HG03342 (cell line): ENCODE data around the gene ASF1B.
A peak's percentile ranks its signal among the peaks of the same experiment; 100 is the strongest.

Source experiments
- ATAC-seq: cut with Tn5 transposase; IDR thresholded peaks from one replicate; pipeline ENCODE4 v1.9.1; 2021; ENCODE audit warnings: mild to moderate bottlenecking, moderate library complexity; ENCODE audit not compliant: unreplicated experiment

ASF1B gene

DNA sequence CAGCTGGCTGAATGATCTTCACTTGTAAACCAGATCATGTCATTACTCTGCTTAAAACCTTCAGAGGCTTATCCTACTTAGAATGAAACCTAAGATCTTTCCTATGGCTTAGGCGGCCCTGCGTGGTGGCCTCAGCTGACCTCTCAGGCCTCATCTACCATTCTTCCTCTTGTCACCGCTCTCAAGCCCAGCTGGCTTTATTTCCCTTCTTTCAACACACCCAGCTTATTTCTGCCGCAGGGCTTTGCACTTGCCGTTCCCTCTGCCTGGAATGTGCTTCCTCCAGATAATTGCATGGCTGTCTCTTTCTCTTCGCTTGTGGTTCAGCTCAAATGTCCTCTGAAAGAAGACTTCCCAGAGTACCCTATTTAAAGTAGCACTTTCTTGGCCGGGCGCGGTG lies 3.6 kb upstream of the ASF1B start:
- no peak for ATAC-seq

DNA sequence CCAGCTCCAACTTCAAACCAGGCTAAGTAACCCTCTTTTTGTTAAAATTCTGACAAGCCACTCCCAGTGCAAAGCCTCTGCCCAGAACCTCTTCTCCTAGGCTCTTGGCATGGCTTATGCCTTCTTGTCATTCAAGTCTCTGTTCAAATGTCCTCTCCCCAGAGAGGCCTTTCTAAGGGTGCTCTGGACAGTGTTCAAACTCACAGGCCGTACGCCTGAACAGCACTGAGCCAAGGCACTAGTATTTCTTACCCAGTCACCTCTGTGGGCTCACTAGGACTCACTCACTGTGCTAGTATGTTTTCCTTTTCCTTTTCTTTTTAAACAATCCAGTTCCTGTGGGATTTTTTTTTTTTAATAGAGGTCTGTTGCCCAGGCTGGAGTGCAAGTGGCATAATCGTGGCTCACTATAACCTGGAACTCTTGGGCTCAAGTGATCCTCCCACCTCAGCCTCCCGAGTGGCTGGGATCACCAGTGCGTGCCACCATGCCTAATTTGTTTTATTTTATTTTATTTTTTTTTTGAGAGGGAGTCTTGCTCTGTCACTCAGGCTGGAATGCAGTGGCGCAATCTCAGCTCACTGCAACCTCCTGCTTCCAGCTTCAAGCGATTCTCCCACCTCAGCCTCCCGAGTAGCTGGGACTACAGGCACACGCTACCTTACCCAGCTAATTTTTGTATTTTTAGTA lies 2.3 kb upstream of the ASF1B start:
- no peak for ATAC-seq

DNA sequence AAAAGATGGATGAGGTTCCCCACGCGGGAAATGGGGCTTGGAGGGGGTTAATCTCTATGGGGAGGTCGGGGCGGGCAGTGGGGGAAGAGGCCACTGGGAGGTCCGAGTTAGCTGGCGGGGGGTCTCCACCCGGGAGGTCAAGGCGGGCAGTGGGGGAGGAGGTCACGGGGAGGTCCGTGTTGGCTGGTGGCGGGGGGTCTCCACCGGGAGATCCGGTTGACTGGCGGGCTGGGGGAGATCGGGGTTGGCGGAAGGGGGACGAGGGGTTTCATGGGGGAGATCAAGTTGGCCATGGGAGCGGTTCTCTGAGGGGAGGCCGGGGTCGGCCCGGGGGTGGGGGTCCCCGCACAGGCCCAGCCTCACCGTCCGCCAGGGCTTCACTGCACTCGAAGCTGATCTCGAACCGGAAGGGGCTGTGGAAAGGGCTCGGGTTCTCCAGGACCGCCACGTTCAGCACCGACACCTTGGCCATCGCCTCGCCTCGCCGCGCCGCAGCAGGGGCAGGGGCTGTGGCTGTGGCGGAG lies 342 bp downstream of the ASF1B start:
- ATAC-seq: no peak

DNA sequence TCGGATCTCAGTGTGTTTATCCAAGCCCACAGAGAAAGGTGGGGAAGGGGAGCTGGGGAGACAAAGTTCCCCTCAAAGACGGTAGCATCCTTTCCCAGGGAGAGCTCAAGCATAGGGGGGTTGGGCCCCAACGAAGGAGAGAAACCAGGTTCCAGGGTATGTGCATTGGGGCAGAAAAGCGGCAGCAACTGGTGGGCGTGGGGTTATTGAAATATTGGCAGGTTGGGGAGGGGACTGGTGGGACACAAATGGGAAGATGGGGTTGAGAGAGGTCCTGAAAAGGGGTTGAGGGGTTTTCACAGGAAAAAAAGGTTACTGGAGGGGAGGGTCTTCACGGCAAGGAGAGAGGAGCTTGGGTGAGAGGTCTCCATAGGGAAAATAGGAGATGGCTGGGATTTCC lies 1.0 kb downstream of the ASF1B start:
- ATAC-seq: no peak

DNA sequence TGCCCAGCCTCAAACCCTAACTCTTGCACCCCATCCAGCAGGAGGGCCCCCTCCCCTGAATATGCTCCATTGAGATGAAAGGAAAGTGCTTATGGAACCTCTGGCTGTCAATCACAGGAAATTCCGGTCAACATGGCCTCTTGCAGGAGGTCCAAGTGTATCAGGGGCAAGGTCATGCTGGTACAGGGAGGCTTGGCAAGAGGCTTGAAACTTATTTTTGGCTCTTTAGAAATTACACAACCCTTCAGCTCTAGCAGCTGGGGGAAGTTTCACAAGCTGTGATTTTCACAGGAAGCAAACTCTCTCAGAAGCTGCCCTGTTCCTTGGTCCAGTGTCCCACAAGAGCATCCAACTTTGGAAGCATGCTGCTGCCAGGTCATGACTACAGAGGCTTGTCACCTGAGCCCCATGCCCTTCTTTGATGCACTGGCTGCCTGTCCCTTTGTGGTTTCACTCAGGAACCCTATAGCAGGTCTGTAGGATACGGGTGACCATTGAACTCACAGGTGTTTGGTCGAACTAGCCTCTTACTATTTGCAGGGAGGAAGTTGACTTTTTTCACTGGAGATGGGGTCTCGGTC lies 8.4 kb downstream of the ASF1B start:
- ATAC-seq: no peak

DNA sequence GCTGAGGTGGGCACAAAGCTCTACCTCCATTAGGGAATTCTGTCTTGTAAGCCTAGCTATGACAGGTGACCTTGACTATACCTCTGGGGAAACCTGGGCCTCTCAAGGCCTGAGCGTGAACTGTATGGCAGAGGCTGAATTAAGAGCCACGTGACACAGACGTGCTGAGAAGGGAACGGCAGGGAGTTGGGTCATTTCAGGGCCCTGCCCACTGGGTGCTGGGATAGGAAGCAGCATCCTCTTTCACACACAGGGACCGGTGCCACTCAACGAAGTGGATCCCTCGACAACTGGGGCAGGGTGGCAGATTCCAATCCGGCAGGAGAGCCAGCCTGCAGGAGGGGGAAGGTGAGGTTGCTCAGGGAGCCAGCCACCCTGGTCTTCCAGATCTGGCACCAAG lies 9.2 kb downstream of the ASF1B start:
- ATAC-seq: no peak

DNA sequence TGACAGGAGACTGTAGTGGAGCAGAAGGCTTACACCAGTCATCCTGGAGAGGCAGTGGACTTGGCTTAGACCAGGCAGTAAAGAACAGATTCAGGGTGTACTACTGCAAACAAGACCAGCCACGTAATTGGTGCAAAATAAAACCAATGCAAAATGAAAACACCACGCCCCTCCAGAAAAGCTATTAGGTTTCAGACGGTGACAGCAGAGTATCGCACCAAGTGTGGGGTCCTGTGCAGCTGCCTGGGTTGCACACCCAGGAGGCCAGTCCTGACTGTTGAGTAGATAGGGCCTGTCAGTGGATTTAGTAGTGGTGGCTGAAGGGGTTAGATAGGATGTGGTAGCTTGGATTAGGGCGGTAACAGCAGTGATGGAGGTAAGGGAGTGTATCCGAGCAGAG lies 13.5 kb downstream of the ASF1B start:
- no peak for ATAC-seq

DNA sequence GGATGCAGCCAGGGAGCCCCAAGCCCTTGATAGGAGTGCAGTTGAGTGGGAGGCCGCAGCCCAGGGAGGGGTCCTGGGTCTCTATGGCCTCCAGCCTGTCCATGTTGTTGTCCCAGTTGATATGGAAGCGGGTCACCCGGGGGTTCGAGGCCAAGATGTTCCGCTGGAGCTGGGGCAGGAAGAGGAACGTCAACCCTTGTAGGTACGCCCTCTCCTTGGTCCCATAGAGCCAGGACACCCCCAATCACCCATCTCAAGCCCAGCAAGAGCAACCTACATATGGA lies 15.9 kb downstream of the ASF1B start:
- no peak for ATAC-seq

DNA sequence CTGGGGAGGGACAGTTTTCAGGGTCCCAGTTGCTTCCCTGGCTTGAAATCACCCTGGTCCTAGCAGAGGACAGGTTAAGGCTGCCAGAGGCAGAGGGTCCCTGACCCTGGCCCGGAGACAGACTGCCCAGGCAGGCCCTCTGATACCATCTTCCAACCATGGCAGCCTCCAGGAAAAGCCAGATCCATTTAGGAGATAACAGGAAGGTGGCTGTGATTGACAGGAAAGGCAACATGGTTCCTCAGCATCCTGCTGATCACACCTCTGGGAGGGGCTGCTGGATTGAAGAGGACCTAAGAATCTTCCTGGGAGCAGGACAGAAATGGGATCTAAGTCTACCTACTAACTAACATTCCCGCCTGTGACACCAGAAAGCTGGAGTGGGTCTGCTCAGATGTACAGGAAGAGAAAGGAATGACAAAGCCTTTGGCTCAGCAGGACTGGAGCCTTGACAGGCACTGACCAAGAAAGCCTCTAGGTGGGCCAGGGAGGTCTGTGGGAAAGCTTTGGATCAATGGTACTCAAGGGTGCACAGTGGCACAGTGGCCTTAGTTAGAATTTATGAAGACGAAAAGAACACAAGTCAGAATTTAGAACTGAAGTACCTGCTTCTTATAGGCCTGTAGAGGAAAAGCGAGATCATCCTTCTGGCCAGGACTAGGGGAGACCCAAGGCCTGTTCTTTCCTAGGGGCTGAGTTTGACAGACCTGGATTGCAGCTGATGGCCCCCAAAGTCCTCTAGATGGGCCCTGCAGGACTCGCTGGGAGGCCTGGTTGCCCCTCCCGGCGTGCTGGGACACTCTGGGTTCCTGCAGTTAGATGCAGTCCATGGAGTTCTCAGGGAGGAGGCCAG lies 16.5 kb downstream of the ASF1B start:
- no peak for ATAC-seq

DNA sequence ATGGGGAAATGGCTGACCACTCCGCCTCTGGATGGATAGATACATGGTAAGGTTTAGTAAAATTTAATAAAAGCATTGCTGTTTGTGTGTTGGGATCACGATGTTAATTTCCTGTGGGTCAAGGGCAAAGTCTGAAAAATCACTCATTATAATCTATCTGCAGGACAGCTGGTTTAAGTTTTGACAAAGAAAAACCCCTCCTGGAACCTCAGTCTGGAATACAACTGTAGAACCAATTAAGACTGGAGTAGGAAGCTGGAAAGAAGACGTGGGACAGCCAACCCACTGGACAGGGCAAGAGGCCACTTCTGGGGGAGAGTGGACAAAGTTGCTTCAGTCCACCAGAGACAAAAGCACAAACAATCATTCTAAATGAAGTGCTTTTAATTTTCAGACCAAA lies 17.2 kb downstream of the ASF1B start:
- ATAC-seq: no peak

DNA sequence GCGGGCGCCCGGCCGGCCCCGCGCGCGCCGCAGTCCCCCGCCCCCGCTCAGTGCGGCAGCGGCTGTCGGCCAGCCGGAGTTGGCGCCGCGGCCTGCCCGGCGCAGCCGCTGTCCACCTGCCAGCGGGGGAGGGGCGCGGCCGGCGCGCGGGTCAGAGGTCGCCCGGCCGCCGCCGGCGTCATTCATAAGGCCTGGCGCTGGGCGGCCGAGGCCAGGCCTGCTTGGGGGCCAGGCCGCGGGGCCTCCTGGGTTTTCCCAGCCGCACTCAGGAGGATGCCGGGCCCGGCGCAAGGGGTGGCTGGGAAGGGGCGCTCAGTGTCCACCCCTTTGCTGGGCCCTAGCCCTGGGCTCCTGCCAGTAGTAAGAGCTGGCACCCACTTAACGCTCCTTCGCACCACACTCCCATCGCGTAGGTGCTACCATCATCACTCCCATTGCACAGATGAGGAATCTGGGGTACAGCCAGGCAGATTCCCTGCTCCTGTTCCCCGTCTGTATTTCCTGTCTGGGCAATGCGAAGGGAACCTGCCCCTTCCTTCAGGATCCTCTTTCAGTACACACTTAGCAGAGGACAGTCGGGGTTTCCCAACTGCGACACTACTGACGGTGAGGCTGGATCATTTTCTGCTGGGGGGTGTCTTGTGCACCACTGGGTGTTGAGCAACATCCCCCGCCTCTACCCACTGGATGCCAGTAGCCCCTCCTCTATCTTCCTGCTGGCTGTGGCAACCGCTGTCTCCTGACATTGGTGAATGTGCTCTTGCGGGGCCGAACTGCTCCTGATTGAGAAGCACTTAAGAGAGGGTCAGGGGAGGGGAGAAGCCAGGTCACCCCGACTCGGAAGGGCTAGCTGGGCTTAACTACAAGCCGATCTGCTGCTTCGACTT lies 18.0 kb downstream of the ASF1B start:
- ATAC-seq: no peak

DNA sequence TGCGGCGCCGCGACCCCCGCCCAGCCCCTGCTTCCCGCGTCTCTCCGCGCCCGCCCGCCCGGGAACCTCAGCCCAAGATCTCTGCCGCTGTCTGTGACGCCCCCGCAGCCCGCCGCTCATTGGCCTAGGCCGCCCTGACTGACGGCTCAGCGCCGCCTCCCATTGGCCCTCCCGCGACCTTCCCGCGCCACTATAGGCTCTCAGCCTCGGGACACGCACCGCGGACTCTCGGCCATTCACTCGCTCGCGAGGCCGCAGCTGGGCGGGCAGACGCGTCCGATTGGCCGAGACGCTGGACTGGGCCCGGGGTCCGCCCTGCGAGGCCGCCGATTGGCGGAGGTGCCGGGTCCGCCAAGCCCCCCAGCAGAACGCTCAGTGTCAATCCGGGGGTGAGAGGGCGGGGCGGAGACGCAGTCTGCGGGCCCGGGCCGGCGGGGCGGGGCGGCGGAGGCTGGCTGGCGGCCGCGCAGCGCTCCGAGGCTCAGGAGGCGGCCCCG lies 18.7 kb downstream of the ASF1B start, which contains the start of gene PRKACA:
Gene PRKACA, minus strand, starts transcription at position 95 of the 497 bp plus-strand sequence. CDS start 215 bp downstream, outside the sequence.
- peak; percentile 84 for ATAC-seq

DNA sequence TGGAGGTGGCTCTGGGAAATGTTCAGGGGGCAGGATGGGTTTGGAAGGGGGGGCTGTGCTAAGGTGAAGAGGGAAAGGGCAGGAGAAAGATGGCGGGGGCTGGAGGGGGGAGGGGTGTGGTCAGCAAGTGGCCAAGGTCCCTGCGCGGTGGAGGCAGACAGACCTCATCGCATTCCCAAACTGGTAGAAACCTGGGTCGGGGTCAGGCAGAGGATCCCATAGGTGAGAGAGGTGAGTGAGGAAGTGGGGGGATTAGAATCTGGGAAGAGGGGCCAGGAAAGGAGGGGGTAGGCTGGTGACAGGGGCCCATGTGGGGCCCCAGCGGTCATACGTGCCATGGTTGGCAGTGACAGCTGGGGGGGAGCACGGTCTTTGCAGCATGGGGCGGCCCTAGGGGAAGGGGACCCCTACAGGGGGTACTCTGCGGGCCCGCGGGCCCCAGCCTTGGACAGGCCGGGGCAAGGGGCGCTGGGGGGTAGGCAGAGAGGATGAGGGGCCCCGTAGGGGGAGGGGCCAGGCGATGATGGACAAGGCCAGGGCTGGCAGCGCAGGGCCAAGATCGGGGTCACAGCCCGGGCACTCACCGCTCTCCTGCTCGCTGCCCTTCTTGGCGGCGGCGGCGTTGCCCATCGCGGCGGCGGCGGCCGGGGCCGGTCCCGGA lies 19.3 kb downstream of the ASF1B start:
- peak; percentile 6 for ATAC-seq

DNA sequence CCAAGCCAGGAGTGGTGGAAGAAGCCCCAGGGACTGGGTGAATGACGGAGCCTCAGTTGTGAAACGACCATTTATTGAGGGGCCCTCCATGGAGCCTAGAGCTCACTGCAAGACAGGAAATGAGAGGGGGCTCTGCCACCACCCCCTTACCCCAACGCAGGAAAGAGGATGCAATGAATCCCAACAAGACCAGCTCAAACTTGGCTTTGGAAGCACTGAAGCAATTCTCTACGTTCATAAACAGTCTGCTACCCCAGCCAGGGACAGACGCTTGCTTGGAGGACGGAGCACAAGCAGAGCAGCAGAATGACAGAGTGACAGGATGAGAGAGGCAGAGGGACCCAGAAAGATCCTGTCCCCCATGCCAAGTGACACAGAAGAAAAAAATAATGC lies 19.9 kb downstream of the ASF1B start:
- no peak for ATAC-seq

DNA sequence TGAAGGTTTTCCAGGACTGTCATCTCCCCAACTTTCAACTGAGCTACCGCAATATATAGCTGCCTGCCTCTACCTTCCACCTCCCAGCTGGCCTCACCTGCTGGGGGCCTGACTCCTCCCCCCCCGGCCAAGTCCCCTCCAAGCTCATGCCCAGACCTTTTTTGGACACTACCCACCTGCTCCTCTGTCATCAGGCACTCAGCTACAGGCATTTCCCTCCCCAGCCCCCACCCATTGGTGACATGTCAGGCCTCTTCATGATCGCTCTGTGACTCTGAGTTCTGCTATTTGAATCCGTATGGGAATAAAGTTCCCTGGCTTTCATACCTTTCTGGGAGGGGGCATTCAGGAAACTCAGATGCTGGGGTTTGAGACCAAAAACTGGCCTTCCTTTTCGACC lies 20.6 kb downstream of the ASF1B start:
- no peak for ATAC-seq

DNA sequence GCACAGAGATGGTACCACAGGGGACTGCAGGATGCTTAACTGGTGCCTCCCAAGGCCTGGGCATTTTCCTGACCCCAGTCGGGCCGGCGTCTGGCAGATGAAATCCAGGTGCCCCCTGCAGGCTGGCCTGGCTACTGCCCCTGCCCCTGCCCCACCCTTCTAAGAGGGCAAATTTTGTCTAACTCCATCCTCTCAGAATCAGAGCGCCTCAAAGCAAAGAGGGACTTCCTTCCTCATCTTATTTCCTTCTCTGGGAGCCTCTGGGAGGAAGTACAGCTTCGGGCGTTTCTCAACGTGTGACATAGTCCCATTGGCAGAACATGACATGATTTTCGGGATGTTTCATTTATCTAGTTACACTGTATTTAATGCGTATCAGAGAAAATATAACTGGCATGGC lies 21.5 kb downstream of the ASF1B start:
- ATAC-seq: no peak

DNA sequence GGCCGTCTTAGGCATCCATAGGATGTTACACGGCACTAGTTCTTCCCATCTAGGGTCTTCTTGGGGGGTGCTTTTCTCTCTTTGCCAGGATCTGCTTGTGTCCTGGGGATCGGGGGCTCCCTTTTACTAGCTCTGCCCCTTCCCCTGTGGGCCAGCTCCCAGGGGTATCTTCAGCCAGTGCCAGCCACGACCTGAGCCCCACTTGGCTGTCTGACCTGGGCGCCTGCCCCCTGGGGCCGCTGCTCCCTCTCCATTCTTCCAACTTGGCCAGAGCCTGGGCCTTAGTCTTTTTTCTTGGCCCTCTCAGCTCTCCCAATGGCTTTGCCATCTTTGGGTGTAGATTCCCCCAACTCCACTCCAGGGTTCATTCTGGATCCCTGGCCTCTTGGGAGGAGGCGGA lies 21.9 kb downstream of the ASF1B start:
- no peak for ATAC-seq

DNA sequence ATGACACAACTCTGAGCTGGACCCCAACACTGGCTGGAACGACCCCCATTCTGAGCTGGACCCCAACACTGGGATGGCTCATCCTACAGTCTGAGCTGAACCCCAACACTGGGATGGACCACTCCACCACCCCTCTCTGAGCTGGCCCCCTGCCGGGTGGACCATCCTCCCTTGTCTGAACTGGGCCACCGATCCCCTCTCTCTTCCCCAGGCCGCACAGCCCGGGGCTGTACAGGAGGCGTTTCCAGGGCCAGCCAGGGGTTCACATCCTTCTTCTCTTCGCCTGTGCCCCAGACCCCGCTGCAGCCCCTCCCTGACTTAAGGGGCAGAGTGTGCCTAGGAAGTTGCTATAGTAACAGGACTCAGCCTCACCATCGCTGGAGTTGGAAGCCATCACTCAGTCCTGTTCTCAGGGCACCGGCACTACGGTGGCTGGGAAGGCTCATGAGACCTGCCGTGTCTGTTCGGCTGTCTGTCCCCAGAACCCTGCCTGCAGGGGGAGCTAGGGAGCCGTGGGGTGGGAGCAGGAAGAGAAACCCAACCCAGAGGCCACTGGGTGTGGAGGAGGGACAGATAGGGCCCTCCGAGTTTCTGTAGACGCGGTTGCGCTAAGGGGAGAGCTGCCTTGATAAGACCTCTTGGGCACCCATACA lies 22.5 kb downstream of the ASF1B start:
- ATAC-seq: no peak

DNA sequence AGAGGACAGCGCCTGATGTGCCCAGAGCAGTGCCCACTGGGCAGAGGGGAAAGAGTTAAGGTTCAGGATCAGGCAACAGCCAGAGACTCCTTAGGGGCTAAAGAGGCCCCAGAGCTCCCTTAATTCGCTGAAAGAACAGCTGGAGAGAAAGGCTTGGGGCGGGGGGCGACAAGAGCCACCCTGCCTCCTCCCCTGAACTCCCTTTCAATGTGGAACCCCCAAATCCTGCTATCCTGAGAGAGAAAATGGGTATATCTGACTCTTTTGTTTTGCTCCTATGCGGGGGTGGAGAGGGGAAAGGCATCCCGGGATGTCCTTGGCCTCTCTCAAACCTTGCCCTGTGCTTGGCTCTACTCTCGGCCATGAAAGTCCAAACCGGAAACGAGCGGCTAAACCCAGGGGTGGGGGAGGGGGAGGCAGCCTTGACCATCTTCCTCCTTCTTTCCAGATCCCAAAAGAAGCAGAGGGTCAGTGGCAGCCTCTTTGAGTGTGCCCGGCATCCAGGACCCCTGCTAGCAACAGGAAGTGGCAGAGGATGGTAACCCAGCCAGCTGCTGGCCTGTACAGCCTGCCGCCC lies 23.5 kb downstream of the ASF1B start:
- no peak for ATAC-seq
